Activated CD4-positive, alpha-beta T cell treated with anti-CD3 and anti-CD28 coated beads, Interleukin-10, Interleukin-2, amounts not matched to agents 100 ng/mL and 50 ng/mL, durations not matched to agents 16 hours and 8 hours (primary cell): ENCODE results near the gene PPP1R9A.

Experiments used
- DNase-seq: peaks from one replicate; pipeline ENCODE4 v3.0.0-alpha.2; 2020

PPP1R9A gene

DNA sequence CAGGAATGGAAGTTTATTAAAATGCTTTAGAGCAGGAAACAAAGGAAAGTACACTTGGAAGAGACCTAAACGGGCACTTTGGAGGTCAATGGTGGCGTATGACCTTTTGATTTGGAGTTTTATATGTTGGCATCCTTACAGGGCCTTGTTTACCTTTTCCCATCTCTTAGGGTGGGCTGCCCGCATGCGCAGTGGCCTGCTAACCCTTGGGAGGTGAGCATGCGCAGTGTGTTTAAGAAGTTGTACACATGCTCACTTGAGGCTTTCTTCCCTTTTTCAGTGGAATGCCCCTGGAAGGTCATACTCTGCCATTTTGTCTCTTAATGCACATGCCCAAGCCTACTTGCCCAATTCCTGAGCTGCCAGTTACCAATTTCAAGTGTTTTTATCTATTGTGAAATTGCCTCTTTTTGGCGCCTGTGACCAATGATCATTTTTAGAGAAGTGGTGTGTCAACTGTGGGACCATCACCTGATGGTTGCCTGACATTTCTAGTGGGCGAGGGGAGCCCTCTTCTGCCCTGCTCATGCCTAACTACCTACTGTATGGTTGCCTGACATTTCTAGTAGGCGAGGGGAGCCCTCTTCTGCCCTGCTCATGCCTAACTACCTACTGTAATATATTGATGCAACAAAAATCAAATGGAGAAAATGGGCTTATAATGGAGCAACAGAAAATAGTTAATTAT is 138.0 kb downstream of the PPP1R9A start:
- DNase-seq: no peak

DNA sequence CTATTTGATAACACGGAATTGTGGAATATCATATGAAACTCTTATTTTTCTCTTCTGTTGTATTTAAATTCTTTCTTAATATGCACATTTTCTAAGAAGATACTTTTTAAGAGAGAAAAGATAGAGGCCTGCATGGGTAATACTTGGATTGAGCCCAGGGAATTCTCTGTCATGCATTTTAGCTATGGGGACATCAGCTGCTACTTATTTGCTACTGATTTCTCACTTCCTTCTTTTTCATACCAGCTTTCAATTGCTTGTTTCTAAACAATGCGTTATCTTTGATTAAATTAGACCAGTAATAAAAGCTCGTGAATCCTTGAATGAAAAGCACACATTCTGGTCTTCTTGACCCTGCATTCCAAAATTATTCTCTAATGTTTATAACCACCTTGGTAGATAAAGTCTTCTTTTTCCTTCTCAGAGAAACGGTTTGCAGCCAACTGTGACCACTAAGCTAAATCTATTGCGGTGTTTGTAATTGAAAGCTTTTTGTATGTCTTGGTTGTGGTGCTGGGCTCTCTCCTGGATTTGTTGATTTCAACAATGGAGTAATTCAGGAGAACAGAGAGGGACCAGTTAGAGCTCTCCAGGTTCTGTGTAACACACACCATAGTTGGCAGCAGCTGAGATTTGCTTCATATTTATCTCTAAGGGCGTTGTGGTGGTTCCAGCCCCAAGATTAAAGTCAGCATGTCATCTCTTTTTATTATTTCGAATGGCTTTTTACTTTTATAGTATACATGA is 139.3 kb downstream of the PPP1R9A start:
- DNase-seq: no peak

DNA sequence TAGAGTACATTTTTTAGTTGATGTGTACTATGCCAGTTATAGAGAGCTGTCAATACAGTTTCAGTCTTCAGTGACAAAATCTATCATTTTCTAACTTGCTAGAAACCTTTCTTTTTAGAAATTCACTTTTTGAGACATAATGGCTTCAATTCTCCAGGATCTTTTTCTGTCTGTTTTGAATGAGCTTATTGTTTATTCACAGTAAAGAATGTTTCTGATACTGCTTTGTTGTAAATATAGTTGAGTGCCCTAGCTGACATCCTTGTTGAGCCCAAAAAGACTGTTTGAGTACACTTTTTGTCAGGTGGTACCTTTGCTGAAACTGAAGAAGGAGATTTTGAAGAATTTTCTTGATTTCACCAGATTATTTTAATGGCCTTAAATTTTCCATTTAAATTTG is 139.9 kb downstream of the PPP1R9A start:
- no peak for DNase-seq

DNA sequence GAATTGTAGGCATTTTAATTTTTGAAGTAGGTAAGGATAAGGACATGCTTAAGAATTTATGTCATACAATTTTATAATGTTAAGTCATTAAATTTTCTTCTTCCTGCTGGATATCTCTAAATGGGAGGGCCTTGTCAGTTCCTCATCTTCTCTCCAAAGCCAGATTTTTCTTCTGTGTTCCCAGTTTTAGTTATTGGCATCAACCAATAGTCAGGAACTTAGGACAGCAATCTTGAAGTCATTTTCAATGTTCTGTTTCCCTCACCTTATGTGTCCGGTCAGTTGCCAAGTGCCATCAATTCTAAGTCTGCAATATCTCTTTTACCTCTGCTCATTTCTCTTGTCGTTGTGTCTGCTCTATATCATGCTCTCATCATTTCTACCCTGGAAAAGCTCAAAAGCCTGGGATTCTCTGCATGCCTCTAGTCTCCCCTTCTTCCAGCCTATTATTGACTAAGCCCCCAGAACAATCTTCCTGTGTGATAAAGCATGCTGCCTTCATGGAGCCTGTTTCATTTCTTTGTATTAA is 145.2 kb downstream of the PPP1R9A start:
- DNase-seq: no peak

- DNase-seq: no peak
Observed at GRCh38 chr7:95054386-95054785, 147.0 kb downstream of the PPP1R9A start.

DNA sequence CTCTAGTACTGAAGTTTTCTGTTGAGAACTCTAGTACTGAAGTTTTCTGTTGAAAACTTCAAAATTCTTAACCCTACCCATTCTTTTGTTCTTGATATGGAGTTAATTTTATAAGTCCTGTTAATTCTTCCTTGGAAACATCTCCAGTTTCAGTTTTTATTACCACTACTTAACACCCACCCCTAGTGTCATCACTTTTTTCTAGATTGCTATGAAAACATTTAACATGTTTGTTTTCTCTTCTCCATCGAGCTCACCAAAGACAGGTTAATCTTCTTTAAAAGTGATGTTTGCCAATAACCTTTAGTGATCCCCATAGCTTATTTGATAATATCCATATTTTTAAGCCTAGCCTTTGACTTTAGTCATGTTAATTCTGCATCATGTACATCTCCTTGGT is 147.9 kb downstream of the PPP1R9A start:
- no peak for DNase-seq

- DNase-seq: no peak
Observed at GRCh38 chr7:95056107-95056739, 148.8 kb downstream of the PPP1R9A start.

- no peak for DNase-seq
Observed at GRCh38 chr7:95056901-95057300, 149.5 kb downstream of the PPP1R9A start.

- DNase-seq: no peak
Observed at GRCh38 chr7:95059842-95060313, 152.5 kb downstream of the PPP1R9A start.

DNA sequence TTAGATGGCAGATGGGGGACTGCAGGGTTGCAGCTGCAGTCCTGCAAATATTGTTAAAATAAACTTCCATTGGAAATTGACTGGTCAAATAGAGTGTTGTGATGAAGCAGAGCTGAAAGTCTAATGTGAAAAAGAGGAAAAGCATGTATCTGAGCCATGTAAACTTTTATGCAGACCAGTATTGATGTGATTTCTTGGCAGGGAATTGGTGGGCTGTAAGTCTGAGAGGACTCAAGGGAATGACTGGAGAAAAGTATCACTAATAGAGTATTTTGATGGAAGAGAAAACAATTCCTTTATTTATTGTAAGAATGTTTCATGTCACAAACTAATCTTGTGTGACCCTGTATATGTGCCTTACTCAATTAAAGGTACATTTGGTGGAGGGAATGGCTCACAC is 155.5 kb downstream of the PPP1R9A start:
- DNase-seq: no peak

GRCh38 chr7:95066737-95067530 is 159.5 kb downstream of the PPP1R9A start:
- no peak for DNase-seq

DNA sequence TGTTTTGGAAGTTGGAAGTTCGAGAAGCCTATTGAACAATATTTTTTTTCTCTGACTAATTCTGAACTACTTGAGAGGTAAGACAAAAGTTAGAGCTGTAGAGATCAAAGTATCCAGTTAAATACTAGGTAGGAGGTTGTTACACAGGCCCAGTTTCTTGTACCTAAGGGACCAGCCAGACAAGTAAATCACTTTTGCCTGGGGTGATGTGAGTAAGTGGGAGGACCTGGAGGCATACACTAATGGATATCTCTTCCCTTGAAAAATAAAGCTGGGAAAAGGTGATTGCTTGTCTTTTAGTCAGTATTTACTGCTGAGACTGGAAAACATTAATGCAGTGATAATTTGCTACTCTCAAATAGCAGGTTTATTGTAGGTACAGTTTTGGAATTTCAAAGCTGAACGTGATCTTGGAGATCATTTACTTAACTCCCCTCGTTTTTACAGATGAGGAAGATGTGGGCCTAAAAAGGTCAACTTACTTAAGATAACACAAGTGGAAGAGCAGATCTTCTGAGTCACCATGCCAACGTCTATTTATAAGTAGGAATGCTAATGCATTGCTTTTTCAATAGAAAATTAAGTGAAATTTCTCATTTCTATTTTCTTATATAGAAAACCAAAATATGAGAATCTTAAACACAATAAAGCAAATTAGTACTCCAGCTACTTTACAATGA is 181.3 kb downstream of the PPP1R9A start:
- no peak for DNase-seq

DNA sequence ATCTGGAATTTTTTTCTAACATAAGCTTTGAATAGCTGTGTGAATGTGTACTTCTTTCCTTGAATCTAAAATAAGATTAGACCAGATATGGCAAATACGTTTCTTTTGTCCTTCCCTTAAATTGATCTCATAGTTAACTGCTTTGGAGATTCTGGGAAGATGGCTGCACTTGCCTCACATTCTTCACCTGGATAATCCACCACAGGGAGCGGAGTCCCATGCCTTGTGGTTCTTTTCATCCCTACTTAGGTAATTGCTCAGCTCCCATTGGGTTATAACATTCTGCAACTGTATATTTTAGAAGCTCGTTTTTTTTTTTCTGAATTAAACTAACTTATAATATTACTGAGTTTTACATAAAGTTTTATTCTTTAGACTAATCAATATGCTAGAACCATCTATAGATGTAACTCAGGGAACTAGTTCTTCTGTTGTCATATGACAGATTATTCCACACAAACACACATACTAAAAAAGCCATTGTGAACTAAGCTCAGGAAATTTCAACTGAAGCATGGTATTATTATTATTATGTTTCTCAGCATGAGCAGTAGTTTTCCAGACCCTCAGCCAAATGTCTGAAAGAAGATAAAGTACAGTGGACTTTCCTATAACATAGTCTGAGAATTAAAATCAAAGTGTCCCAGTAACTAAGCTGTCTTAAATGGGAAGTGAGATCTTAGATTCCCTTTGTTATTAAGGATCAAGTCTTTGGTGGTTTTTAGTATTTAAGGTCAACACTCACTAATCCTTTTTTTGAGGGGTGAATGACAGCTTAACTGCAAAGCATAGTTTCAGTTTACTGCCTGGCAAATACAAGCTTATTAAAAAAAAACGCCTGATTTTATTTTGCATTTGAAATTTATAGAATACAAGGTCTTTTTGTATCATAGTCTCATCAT is 182.3 kb downstream of the PPP1R9A start:
- no peak for DNase-seq

GRCh38 chr7:95092324-95092723 is 184.9 kb downstream of the PPP1R9A start:
- DNase-seq: no peak

GRCh38 chr7:95095259-95095965 is 188.0 kb downstream of the PPP1R9A start:
- DNase-seq: no peak

DNA sequence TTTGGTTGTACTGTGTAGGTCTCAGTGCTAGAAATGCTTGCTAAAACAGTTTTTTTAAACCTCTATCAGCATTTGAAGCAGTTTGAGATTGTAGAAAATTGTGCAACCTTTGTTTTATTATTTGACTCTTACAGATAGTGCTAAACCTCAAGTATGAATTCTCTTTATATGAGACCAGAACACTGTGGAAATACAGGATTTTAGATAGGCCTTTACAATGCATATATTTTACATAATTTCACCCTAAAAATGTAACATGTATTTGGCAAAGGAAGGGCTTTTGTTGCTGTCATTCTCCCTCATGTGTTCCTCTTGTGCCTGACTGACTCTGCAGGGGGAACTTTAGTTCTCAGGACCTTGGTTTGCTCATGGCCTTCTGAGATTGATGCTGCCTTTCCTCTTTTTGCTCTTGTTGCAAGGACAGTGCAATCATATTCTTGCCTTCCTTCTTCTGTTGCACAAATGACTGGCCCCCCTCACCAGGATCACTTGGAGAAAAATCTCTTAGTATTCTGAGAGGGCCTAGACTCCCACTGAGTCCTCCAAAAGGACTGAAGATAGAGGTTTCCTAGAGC is 188.7 kb downstream of the PPP1R9A start:
- DNase-seq: no peak

GRCh38 chr7:95097291-95097690 is 189.9 kb downstream of the PPP1R9A start:
- no peak for DNase-seq

- DNase-seq: no peak
Observed at GRCh38 chr7:95097851-95098250, 190.5 kb downstream of the PPP1R9A start.

GRCh38 chr7:95099106-95099505 is 191.7 kb downstream of the PPP1R9A start:
- DNase-seq: no peak

GRCh38 chr7:95101422-95101821 is 194.0 kb downstream of the PPP1R9A start:
- DNase-seq: no peak
